GM19467 (cell line): ENCODE results near the gene GCH1.
"Not testable (repeated sequence)": the region's sequence is repeated elsewhere in the genome, so short reads cannot be mapped to it uniquely, and the experiment has no call there.

Experiments
- ATAC-seq: cut with Tn5 transposase; IDR thresholded peaks from one replicate; pipeline ENCODE4 v1.9.1; 2021; ENCODE audit warnings: mild to moderate bottlenecking, moderate library complexity; ENCODE audit not compliant: unreplicated experiment

The GCH1 gene

DNA sequence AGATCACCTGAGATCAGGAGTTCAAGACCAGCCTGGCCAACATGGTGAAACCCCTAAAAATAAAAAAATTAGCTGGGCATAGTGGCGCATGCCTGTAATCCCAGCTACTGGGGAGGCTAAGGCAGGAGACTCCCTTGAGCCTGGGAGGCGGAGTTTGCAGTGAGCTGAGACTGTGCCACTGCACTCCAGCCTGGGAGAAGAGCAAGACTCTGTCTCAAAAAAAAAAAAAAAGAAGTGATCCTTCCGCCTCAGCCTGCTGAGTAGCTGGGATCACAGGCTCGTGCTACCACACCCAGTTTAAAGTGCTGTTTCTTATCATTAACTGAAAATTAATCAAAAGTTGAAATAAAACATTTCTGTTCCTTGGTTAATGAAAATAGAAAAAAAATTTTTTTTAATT is 6.3 kb upstream of the GCH1 start:
- not testable (repeated sequence) for ATAC-seq

DNA sequence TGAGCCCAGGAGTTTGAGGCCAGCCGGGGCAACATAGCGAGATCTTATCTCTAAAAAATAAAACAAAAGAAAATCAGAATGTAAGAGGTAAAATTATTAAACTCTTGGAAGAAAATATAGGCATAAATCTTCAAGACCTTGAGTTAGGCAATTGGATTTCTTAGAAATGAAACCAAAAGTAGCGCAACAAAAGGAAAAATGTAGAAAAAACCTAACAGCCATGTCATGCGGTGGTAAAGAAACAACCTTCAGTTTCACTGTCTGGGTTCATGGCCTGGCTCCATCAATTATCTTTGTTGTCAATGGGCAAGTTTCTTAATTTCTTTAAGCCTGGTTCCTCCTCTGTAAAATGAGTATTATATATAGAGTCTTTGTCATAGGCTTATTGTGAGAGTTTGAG is 5.6 kb upstream of the GCH1 start:
- ATAC-seq: peak; percentile 55

DNA sequence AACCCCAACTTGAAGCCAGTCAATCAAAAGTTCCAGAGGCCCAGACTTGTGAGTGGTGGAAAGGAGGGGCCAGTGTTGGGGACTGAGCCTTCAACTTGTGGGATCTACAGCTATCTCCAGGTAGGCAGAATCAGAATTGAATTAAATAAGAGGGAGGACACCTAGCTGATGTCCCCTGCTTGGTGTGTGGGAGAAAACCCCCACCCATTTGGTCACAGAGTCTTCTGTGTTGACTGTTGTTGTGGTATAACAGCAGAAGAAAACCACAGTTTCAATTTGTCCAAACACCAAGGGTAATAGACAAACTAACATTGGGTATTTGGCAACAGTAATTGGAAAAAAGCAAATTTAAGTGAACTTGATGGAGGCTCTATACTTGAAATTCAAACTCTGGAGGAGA is 3.4 kb upstream of the GCH1 start:
- no peak for ATAC-seq

DNA sequence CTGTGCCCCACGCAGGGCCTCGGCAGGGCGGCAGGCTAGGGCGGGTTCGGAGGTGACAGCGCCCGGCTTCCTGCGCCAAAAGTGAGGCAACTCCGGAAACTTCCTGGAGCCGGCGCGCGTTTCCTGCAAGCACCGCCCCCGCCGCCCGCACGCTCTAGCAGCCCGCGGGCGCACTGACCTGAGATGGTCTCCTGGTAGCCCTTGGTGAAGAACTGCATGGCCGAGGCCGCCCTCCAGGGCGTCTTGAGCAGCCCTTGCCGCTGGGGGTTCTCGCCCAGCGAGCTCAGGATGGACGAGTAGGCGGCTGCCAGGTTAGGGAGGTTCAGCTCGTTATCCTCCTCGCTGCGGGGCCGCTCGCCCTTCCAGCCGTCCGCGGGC is 494 bp downstream of the GCH1 start:
- ATAC-seq: peak; percentile 50

DNA sequence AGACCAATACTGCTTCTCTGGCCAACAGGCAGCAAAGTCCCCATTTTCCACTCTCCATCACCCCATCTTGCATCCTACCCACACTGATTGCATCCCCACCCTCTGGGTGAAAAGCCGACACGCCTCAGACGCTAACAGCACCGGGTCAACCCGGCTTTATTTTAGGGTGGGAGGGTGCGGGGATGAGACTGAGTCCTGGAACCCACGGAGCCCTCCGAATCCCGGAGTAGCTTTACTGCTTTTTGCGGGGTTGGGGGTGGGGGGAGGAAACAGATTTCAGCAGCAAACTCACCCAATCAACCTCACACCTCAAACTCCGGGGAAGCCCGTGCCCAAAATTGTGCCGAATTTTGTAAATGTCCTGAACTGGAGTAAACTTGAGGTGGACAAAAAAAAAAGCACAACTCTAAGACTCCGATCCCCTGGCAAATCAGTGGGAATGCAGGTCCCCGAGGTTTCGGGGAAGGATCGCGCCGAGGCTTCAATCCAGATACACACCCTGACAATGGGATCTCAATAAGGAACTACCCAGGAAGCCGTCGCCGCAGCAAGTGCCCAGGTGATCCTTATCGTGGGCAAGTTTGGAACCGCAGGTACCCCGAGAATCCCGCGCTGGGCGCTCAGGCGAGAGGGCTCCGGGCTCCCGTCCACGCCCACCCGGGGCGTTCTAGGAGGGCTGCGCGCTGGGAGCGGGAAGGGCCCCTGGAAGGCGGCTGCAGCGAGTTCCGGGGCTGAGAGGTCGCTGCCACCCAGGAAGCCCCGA is 1.1 kb downstream of the GCH1 start:
- ATAC-seq: no peak

DNA sequence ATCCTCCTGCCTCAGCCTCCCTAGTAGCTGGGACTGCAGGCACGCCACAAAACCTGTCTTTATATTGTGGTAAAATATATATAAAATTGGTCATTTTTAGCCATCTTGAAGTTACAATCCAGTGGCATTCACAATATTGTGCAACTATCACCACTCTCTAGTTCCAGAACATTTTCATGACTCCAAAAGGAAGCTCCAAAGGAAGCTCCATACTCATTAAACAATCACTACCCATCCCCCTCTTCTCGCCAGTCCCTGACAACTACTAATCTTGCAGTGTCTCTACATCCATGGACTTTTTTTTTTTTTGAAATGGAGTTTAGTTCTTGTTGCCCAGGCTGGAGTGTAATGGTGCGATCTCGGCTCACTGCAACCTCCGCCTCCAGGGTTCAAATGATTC is 3.1 kb downstream of the GCH1 start:
- ATAC-seq: no peak

DNA sequence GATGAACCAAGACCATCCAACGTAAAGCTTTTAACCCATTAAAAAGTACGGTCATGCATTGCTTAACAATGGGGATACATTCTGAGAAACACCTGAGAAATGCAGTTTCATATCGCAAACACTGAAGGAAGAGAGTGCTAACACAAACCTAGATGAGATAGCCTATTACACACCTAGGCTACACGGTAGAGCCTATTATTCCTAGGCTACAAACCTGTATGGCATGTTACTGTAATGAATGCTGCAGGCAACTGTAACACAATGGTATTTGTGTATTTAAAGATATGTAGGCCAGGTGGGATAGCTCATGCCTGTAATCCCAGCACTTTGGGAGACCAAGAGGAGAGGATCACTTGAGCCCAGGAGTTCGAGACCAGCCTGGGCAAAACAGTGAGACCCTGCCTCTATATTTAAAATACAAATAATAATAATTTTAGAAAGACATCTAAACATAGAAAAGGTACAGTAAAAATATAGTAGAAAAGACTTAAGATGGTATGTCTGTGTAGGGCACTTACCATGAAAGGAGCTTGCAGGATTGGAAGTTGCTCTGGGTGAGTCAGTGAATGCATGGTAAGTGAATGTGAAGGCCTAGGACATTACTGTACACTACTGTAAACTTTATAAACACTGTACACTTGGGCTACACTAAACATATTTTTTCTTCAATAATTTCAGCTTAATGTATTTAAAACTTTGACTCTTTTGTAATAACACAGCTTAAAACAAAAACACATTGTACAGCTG is 4.6 kb downstream of the GCH1 start:
- ATAC-seq: not testable (repeated sequence)

DNA sequence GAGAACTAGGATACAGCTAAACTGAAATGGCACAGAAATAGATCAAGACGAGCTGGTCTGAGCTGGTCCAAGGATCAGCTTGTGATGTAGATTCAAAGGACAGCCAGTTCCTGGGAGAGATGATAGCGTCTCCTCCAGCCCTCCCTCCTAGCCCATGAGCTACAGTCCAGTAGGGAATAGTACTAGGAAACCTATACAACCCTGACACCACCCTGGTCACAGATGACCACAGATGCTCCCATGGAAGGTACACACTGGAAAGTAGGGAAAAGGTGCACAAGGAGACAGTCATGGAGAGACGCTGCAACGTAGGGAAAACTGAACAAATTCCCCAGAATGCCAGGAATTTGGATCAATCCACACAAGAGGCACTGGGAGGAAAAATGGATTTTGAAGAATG is 6.9 kb downstream of the GCH1 start:
- no peak for ATAC-seq

DNA sequence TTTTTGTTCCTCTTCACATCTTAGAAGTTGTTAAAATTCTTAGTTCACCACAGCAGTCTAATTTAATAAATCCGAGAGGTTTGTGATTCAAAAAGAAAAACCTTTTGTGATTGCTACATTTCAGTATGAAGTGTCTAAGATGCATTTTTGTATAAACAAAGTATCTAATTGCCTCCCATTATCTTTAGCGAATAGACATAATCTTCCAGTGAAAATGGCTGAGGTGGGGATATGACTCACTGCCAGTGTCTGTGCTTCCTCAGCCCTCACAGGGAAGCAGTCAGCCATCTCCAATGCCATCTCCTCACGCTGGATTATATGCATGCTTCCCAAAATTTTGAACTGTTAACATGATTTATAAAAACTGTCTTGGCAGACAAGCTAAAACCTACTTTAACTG is 7.6 kb downstream of the GCH1 start:
- no peak for ATAC-seq

DNA sequence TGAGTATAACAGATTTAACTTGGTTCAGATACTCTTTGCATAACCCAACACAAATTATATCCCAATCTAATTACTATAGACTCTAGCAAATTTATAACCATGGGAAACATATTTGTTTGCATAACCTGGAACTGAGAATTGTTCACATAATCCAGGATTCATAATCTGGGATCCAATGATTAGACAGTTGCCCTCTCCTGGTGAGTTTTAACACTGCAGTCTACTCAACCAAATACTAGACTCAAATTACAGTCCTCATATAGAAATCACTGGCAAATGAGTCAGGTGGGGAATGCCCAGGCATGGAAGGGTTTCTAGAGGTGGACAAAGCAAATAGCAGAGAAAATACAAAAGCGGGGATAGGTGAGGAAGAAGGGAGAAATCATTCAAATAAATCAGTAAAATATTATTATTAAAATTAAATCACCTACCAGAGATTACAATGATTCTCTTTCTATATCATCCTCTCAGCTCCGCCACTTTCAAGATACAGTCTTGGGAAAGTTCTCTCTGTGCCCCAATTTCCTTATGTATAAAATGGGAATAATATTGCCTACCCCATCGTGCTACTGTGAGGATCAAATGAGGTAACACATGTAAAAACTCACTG is 9.4 kb downstream of the GCH1 start:
- ATAC-seq: no peak

DNA sequence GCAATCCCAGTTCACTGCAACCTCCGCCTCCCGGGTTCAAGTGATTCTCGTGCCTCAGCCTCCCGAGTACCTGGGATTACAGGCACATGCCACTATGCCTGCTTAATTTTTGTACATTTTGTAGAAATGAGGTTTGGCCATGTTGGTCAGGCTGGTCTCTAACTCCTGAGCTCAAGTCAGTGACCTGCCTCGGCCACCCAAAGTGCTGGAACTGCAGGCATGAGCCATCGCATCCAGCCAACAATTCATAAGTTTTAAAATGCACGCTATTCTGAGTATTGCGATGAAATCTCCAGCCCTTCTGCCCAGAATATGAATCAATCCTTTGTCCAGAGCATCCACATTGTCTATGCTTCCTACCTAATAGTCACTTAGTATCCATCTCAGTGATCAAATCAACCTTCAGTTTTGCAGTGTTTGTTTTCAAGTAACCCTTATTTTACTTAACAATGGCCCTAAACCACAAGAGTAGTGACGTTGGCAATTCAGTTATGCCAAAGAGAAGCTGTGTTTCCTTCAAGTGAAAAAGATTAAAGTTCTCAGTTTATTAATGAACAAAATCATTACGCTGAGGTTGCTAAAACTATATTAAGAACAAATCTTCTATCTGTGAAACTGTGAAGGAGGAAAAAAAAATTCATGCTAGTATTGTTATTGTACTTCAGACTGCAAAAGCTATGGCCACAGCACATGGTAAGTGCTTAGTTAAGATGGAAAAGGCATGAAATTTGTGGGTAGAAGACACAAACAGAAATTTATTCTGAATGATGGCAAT is 11.0 kb downstream of the GCH1 start:
- ATAC-seq: no peak

DNA sequence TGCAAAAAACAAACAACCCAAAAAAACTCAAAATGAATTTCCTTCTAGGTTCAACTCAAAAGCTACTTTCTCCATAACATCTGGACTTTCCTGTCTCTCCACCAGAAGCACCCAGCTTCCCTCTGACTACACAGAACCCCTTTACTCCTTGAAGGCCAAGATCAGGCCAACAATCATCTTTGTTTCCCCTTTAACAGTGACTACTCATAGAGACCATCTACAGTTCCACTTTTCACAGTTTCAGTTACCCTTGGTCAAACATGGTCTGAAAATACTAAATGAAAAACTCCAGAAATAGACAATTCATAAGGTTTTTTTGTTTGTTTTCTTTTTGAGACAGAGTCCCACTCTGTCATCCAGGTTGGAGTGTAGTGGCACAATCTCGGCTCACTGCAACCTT is 11.8 kb downstream of the GCH1 start:
- no peak for ATAC-seq

DNA sequence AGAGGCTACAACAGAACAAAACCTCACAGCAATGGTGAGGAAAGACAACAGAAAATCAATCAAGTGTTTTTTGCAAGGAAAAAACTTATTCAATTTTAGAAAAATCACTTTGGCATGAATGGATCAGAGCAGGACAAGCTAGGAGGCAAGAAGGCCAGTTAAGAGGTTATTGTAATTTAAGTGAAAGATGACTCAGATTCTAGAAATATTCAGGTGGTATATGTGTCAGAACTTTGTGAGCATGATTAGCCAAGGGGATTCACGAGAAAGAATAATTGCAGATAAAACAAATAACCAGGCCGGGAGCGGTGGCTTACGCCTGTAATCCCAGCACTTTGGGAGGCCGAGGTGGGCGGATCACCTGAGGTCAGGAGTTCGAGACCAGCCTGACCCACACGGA is 12.7 kb downstream of the GCH1 start:
- ATAC-seq: no peak

DNA sequence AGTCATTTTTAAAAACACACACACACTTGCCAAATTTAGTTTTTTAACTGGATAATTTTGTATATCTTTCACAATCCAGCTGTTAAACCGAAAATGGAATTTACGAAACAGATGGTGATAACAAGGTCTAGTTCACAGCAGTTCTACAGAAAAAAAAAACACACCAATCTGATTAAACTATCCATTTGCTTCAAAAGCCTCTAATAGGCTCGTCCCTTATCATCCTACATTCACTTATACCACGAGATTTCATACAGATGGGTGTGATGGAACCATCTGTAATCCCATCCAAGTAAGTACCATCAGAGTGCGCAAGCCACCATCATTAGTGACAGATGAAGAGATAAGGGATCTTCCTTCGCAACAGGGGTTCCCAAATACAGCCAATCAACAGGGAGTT is 20.1 kb downstream of the GCH1 start:
- ATAC-seq: no peak

DNA sequence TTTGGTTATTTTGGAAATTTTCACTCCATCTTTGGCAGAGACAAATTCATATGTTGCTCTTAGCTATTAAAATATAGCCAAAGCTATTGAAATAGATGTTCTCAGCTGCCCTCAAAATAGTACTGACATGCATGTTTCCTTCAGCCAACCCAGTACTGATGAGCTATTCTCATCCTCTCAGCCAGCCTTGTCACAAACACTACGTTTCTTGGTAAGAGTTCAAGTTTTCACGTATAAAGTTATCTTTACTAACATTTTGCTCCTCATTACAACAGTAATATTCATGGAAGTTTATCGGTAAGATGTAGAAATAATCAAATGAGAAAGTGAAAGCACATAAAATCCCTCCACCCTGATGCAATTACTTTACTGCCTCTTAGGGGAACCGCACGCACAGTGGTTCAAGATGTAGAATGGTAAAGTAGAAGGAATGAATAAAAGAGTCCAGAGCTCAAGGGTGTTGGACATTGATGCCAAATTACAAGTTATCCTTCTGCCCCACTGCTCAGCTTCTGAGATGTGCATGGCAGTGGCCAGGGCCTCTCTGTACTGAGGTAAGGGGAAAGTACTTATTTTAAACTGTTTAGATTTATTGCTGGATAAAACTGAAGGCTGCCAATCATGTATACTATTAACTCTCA is 20.7 kb downstream of the GCH1 start:
- ATAC-seq: peak; percentile 22

DNA sequence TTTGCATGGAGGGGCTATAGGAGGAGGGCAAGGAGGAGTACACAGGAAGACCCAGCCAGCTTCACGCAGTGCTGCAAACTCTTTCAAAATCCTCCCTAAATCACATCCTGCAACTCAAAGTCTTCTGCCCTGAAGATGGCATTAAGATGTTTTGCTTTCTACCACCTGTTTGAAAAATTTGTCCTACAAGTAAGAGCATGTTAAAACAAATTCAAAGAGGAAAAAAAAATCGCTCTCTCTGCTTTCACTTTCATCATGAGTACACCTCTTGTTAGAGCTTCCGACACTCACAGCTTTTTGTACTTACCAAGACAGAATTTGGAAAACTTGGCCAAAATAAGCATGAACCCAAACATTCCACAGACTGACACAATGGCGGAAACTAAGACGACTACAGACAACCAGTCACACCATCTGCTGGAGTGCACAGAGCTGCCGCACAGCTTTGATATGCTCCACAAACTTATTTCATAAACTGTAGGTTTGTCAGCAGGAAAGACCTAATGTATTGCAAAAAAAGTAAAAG is 21.3 kb downstream of the GCH1 start:
- peak; percentile 51 for ATAC-seq

DNA sequence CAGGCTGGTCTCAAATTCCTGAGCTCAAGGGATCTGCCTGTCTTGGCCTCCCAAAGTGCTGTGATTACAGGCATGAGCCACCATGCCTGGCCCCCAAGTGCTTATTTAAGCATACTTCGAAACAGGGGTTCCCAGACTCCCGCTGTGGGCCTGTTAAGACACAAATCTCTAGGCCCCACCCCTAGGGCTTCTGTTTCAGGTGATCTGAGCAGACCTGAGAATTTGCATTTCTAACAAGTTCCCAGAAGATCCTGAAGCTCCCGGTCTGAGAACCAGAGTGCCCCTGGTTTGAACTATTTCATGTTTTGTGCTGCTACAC is 25.0 kb downstream of the GCH1 start:
- no peak for ATAC-seq

DNA sequence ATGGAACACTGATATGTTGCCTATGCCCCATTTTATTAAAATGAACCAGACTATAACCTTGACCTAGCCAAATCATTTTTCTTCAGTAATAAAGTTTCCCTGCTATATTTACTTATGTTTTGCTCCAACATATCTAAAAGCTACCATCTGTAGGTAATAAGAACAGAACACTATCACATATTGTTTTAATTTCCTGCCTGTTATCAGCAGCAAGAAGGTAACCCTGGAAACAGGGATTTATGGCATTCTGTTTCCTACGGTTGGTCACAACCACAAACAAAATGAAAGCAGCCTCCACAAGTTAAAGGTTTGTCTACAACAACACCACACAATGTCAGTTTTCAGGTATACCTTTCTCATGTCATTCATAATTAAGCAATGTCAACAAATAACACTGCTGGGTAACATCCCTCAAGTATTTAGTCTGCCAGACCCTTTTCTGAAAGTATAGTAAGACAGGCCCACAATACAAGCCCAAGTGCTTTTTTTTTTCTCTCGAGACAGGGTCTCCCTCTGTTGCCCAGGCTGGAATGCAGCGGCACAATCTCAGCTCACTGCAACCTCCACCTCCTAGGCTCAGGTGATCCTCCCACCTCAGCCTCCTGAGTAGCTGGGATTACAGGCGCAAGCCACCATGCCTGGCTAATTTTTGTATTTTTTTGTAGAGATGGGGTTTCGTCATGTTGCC is 25.5 kb downstream of the GCH1 start:
- no peak for ATAC-seq

DNA sequence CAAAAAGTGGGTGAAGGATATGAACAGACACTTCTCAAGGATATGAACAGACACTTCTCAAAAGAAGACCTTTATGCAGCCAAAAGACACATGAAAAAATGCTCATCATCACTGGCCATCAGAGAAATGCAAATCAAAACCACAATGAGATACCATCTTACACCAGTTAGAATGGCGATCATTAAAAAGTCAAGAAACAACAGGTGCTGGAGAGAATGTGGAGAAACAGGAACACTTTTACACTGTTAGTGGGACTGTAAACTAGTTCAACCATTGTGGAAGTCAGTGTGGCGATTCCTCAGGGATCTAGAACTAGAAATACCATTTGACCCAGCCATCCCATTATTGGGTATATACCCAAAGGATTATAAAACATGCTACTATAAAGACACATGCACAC is 27.0 kb downstream of the GCH1 start:
- ATAC-seq: not testable (repeated sequence)
